NCI-H2171 treated with DMSO at 0.1 percent for 48 hours (cell line): ENCODE results near the gene UCMA.

Experiments used
- DNase-seq: peaks from one replicate; lab custom pipeline; 2025; lab: John Stamatoyannopoulos, UW

UCMA gene

GRCh38 chr10:13187135-13187534 is 47.0 kb downstream of the UCMA start:
- no peak for DNase-seq

- peak; percentile 2 for DNase-seq
Observed at GRCh38 chr10:13184730-13185514, 49.3 kb downstream of the UCMA start.

- DNase-seq: no peak
Observed at GRCh38 chr10:13184276-13184675, 49.9 kb downstream of the UCMA start.

- DNase-seq: no peak
Observed at GRCh38 chr10:13183625-13184024, 50.5 kb downstream of the UCMA start.

GRCh38 chr10:13182424-13182823 is 51.8 kb downstream of the UCMA start:
- DNase-seq: no peak

- DNase-seq: no peak
Observed at GRCh38 chr10:13180788-13181187, 53.4 kb downstream of the UCMA start.

GRCh38 chr10:13173616-13174015 is 60.6 kb downstream of the UCMA start:
- no peak for DNase-seq
